Placental pericyte (primary cell): ENCODE data around the gene MYOZ2. TPM values are rescaled to one million over a fixed set of nuclear protein-coding genes. Genes with fewer than 3 reads are reported as not detected.

Source experiments
- total RNA-seq: library from RNA; depleted of rRNA; stranded (reverse); fragments of >200 nt; gene quantifications from 2 replicates; pipeline ENCODE4 v1.2.3, GENCODE V29; 2012

The MYOZ2 gene
- total RNA-seq = 0.29 and 0.66 TPM in 2 replicates

DNA sequence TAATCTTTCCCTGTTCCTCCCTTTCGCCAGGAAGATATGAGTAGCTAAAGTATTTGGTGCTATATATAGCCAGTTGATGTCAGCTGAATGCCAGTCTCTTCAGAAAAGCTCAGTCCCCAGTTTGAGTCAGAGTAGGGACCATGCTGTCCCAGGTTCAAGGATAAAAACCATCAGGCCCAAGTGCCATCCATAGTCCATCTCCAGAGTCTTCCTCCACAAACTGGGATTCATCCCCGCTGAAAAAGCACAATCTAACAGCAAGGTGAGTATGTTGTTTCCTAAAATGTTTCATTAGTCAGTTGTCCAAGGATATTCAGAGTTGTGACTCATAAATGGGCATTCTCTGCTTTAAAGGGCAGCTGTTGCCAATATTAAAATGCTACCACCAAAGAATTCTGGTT is at the start of gene MYOZ2:
MYOZ2 (plus strand) TSS at position 112 of the 401 bp plus-strand sequence. CDS start 694 bp downstream, outside the sequence.

DNA sequence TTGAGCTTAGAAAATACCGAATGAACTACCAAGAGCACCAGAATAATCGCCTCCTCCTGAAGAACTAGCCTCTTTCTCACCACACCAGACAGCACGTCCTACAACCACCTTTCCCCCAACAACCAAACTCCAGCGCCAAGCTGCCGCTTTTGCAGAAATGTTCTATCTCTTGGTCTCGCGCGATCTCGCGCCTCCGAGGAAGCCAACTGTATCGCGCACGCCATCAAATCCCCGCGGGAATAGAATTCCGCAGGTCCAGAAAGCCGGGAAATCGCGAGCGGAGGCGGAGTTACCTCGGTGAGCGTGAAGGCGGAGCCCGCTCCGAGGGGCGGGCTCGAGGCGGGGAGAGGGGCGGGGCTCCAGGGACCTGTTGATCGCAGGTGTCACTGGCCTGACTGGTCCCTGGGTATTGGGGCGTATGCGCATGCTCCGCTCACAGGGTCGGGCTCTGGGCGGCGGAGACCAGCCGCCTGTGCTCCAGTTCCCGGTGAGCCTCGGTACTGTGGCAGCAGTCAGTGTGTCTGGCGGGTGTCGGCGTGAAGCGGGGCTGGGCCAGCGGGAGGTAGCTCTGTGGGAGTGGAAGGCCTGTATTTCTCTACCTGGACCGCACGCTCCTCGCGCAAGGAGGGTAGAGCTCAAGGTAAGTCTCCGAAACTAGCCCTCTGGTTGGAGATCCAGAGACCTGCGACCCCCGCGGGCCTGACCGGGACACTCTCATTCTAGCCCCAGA is 76.8 kb downstream of the MYOZ2 start, which contains the start of gene USP53:
USP53 (plus strand) TSS at position 480 of the 730 bp plus-strand sequence. CDS start 27,047 bp downstream, outside the sequence.

Other genes with a start within 250 kb of the MYOZ2 start
- gene SYNPO2, start 247.0 kb upstream of the MYOZ2 start, total RNA-seq = 13.1 and 17.0 TPM in 2 replicates
- 61.1 and 73.1 TPM in 2 replicates for gene USP53, start 76.9 kb downstream of the MYOZ2 start, total RNA-seq
- gene FABP2, start 186.3 kb downstream of the MYOZ2 start, total RNA-seq = not detected in 2 replicates